ENCODE results near the gene EDN2.

EDN2 gene

DNA sequence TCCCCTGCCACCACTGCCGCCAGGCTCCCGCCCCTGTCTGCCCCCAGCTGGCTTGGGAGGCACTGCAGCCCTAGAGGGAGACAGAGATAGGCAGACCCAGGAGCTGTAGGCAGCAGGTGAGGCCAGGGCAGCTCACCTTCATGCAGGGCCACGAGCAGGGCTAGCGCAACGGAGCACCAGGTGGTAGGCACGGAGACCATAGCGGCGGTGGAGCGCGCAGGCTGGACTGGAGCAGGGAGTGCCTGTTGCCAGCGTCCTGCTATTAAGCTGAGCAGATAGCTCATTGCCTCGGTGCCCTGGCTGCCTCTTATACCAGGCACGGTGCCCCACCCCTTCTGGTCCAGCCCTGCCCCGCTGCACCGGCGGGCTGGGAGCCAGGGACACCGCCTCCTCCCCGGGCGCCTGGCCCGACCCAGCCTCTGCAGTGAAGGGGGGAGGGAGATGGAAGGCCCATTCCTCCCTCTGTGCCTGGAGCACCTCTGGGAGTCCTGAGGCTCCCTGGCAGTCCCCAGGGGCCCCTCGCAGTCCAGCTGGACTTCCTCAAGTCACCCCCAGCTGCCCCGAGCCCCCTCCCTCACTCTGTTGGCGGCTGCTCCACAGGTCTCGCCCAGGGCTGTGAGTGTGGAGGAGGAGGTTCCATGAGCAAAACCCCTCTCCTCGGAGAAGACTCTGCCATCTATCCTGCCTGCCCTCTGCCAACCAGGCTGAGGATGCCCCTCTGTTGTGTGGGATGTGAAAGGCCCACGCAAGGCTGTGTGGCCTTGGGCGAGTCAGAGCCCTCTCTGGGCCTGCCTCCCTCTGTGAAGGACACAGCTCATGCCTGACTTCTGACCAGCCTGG lies at the start of gene EDN2:
Gene EDN2, minus strand, starts transcription at position 282 of the 840 bp plus-strand sequence. Its CDS starts 82 bp downstream, at position 200.
- no peak for DNase-seq

DNA sequence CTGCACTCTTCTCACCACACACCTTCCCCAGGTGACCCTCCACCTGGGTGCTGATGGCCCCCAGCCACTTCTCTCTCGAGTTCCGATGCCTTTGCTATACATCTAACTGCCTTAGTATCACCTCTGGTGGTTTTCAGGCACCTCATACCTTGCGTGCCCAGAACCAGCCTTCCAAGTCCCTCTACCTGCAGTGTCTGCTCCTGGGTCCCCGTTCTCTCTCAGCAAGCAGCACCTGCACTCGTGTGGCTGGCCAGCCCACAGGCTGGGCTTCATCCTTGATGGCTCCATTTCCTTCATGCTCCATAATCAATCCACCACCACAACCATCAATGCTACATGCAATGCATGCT lies 49.2 kb upstream of the EDN2 start:
- DNase-seq: no peak

DNA sequence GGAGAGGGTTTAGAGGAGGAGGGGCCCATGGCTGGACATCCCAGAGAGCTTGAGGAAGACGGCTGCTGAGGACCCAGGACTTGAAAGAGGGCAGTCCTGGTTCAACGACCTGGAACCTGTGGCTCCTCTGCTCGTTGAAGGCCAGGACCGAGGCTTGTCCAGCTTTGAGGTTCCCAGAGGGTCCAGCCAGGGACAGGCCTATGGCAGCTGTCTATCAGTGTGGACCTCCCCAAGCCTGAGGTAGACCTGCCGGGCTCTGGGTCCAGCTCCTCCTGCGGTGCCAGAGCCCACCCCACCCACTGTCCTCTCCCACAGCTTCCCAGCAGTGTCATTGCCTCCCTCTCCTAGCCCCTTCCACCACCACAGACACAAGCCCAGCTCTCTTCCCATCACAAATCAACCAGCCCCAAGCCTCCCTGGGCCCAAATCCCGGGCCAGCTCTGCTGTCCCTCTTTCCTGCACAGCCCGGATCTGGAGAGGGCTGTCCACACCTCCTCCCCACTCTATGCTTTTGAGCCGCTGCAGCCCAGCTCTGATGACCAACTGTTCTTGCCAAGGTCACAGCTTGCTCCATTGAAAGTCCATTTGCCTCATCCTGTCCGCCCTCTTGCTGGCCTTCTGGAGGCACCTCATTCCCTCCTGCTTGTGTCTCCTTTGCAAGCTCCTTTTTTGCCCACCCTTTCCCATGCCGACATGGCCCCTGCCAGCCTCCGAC lies 48.7 kb upstream of the EDN2 start:
- DNase-seq: no peak

DNA sequence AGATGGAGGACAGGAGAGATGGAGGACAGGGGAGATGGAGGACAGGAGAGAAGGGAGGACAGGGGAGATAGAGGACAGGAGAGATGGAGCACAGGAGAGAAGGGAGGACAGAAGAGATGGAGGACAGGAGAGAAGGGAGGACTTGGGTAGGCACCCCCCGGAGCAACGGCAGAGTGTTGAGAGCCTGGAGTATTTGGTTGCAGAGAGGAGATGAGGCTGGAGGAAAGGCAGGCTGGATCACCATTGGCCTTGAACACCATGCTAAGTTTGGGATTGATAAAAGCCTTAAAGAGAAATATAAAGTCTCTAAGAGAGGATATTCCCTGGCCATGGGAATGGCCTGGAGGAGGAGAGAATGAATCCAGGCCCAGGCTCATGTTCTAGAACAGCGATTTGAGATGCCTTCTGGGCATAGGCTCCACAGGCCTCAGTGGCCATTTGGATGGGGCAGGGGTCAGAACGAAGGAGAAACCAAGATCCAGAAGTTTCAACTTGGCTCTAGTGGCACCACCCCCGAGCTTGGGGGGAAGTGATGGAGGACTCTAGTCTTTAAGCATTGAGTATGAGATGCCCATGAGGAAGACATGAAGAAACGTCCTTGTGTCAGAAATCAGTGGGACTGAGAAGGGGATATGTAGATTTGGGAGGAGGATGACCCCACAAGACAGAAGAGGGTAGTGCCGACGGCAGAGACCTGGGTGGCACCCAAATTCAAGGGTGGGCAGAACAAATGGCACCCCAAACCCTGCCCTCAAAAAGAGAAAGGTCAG lies 47.9 kb upstream of the EDN2 start:
- no peak for DNase-seq

DNA sequence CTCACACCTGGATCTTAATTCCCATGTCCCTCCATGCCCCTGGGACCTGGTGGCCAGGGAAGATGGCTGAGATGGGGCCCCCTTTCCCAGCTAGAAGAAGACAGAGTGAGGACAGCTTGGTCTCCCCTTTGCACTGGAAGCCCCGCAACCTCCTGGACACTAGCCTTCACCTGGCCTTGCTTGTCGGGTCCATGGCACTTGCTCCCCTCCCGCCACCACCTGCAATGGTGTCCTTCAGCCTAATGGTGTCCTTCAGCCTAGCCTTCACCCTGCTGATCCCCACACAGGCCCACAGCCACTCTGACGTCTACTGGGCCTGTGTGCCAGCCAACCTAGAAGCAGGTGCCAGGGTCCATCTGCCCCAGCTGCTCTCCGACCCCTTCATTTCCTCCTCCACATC lies 45.9 kb upstream of the EDN2 start:
- no peak for DNase-seq

DNA sequence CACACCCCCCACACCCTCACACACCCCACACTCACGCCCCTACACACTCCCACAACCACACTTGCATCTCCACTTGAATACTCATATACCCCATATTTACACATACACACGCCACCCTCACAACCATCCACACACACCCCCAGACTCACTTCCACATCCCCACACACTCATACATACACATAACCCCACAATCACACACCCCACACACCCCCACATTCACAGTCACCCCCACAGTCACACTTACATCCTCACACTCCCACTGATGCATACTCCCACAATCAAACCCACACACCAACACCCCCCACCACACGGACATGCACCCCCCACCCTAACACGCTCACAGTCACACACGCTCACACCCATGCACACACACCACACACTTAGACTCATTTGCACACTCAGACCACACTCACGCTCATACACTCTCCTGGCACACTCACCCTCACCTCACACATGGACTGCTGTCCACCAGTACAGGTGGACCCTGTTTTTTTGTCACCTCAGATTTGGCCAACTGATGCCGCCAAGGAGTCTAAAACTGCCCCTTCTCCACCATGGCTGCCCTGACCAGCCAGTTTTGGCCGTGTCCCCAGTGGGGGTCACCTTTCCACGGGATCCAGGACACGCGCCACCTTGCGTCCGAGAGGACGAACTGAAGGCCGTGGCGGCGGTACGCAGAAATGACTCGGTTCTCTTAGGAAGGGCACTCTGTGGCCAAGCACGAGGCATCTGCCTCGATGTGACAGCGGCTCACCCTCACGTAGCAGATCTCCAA lies 45.3 kb upstream of the EDN2 start:
- no peak for DNase-seq

DNA sequence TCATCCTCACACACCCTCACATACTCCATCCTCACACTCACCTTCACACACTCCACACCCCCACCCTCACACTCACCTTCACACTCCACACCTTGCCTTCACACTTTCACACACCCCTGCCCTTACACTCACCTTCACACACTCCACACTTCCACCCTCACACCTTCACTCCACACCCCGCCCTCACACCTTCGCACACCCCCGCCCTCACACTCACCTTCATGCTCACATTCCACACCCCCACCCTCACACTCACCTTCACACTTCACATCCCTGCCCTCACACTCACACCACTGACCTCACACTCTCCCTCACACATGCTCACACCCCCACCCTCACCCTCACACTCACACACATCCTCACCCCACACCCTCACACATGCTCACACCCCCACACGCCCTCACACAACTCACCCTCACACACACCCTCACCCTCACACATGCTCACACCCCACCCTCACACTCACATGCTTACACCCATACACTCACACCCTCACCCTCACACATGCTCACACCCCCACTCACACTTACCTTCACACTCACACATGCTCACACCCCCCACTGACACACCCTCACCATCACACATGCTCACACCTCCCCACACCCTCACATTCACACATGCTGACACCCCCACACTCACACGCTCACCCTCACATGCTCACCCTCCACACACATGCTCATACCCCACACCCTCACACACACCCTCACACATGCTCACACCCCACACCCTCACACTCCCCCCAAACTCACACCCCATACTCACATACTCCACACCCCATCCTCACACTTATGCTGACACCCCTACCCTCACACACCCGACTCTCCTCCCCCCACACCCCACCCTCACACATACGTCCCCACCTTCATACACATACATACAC lies 44.5 kb upstream of the EDN2 start:
- no peak for DNase-seq

DNA sequence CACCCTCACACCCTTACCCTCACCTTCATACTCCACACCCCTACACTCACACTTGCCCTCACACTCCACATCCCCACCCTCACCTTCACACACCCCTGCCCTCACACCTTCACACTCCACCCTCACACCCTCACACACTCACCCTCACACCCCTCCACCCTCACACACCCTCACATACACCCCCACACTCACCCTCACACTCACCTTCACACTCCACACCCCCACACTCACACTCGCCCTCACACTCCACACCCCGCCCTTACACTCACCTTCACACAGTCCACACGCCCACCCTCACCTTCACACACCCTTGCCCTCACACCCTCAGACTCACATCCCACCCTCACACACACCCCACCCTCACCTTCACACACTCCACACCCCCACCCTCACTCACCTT lies 43.6 kb upstream of the EDN2 start:
- no peak for DNase-seq

DNA sequence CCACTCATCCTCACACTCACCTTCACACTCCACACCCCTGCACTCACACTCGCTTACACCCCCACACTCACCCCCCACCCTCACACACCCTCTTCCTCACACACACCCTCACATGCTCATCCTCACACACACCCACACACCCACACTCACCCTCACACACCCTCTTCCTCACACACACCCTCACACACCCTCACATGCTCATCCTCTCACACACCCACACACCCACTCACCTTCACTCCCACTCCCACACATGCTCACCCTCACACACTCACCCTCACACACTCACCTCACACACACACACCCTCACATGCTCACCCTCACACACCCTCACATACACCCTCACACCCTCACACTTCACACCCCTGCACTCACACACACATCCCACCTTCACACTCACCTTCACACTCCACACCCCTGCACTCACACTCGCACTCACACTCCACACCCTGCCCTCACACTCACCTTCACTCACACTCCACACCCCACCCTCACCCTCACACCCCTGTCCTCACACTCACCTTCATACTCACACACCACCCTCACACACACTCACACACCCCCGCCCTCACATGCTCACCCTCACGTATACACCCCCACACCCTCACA lies 42.6 kb upstream of the EDN2 start:
- no peak for DNase-seq

DNA sequence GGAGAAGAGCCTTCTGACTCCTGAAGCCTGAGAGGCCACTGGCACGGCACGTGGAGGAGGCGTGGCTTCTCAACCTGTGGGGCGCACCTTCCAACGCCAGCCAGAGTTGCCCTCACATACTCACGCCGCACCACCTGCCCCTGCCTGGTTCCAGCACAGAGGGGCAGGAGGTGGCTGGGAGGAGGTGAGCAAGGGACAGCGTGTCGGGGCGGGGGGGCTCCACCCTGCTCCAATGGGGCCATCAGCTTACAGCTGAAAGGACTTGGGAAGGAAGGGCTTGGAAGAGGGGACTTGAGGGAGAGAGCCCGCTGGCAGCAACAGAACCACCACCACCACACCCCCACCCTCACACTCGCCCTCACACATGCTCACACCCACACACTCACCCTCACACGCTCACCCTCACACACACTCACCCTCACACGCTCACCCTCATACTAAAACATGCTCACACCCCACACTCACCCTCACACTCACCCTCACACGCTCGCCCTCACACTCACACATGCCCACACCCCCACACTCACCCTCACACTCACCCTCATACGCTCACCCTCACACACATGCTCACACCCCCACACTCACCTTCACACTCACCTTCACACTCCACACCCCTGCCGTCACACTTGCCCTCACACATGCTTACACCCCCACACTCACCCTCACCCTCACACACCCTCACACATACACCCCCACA lies 41.6 kb upstream of the EDN2 start:
- DNase-seq: no peak

DNA sequence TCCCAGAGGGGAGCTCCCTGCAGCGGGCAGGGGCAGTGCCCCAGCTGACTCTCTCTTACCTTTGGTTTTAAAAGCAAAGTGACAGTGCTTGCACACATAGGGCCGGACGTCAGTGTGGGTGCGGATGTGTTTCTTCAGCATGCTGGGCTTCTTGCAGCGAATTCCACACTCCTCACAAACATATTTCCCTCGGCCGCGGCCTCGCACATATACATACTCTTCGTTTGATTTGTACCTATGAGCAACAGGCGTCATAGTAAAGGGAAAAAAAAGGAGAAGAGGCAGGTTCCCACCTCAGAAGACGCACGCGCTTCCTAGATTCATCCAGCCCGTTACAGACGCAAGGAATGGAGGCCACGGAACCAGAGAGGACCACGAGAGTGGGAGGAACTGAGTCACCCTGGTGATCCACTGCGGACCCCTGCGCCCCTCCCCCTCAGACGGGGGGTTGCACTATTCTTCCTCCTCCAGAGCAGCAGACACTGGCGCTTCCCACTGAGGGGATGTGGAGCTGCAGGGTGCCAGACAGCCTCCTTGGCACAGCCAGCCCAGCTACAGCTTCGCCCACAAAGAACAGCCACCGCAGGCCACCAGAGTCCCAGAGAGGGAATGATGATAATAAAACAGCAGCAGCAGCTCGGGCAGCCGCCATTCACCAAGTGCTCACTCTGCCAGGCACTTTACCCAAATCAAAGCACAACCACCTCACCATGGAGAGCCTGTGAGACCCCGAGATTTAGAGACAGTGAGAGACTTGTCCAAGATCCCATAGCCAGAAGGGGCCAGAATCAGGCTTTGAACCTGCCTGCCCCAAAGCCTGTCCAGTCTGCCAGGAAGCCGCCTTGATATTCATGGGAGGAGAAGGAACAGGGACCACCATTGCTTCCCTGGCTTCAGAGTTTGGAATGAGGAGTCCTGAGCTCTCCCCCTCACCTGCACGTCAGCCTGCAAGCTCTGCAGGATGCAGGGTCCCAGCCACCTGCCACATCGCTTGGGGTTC lies 40.5 kb upstream of the EDN2 start:
- no peak for DNase-seq

DNA sequence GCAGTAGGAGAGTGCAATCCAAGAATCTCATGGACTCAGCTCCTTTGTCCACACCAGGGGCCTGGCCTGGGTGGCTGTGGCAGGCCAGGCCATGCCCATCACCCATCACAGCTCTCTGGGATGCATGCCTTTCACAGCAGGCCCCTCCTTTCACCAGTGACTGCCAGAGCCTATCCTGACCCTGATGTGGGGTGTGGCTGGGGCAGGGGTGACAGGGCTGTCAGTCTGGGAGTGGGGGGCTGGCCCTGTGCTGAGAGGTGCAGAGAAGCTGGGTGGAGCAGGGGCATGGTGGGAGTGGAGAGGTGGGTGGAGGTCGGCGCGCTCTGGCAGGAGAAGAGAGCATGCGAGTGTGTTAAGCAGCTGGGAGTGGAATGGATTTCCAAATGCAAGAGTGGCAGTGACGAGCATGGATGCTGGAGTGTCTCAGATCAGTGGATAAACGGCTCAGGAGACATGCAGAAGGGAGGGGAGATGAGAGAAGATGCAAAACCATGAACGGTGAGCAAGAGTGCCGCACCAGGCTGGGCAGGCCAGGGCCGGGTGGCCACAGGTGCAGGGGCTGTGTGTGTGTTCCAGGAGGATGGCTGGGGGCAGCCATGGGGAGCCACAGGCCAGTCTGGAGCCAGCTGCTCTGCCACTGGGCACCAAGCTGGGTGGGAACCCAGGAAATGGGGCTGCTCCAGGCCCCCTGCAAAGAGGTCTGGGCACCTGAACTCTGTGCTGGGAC lies 39.6 kb upstream of the EDN2 start:
- DNase-seq: no peak

DNA sequence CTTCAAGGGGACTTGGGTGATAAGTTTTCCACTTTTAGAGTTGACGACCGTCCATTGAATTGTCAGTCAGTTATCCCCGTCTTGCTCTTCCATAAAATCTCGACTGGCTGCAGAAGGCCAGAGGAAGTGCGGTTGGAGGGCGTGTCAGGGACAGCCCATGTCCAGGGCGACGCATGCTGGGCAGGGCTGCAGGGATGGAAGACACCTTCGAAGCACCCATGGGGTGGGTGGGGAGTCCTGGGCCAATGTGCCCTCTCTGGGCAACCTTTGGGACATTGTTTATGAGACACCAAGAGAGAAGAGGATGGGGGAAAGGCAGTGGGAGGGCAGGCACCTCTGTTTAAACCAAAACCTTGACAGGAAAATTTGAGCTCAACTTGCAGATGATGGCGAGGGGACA lies 38.6 kb upstream of the EDN2 start:
- DNase-seq: no peak

DNA sequence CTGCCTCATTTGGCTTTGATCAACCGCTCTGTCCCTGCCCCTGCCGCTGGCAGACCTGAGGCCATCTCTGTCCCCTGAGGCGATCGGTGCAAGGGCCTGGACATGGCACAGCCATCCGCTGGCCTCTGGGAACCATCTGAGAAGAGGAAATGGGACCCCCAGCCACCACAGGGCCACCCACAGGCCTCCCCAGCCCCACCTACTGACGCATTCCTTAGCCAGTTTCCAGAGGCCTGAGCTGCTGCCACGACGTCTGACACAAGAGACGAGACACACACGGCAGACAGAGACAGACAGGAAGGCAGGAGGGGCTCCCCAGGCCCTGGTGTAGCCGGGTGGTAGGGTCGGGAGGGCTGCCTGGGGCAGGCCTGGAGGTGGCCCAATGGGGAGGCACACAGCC lies 37.3 kb upstream of the EDN2 start:
- no peak for DNase-seq

DNA sequence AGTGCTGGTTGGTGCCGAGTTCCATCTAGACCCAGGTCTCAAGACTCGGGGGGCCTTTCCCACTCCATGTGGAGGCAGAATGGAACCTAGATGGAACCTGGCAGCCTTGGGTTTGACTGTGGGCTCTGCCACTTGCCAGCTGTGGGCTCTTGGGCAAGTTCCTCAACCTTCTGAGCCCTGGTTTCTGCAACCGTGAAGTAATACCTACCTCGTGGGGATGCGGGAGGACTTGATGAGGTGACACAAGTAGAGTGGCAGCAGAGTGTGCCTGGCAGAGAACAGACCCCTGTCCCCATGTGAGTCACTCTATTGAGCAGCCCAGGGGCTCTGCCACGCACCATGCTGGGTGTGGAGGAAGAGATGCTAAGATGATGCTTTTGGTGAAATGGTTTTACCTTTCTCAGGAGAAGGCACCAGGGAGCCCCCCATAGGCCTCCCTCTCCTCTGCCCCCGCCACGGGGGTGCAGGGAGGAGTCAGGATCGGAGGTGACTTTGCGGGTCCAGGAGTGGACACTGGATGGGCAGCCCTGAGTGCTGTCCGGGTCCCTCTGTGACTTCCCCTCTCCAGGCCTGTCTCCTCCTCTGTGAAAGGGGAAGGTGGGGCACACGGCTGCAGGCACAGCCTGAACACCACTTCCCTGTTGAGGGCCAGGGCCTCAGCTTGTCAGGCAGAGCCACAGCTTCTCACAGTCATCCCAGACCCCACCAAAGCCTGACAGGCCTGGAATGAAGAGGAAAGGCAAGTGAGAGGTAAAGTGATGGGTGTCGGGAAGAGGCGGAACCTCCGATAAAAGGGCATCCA lies 36.7 kb upstream of the EDN2 start:
- DNase-seq: no peak

DNA sequence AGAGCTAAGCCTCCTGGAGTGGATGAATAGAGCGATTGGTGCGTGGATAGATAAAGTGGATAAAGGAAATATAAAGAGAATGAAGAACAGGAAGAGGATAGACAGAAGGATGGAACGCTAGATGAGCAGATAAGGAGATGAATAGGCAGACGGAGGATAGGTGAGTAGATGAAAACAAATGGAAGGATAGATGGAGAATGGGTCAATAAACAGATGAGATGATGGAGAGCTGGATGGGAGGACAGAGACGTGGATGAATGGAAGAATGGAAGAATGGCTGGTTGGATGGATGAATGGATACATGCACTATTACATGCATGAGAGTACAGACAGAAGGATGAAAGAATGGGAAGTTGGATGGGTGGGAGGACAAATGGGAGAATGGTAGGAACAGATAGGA lies 35.2 kb upstream of the EDN2 start:
- no peak for DNase-seq

DNA sequence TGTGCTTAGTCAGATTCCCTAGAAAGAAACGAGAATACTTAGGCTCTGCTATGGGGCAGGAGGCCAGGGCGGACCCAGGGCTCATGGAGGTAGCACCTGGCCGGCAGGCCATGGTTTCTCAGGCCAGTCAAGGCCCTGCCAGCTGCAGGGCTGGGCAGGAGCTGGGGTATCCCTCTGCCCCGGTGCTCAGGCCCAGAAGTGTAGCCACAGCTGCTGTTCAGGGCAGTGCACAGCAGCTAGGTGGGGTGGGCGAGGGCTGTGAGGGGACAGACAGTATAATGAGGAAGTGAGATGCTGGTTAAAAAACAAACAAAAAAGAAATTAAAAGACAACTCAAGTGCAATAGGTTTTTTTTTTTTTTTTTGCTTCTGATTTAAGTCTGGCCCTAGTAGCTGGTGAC lies 34.0 kb upstream of the EDN2 start:
- DNase-seq: no peak

DNA sequence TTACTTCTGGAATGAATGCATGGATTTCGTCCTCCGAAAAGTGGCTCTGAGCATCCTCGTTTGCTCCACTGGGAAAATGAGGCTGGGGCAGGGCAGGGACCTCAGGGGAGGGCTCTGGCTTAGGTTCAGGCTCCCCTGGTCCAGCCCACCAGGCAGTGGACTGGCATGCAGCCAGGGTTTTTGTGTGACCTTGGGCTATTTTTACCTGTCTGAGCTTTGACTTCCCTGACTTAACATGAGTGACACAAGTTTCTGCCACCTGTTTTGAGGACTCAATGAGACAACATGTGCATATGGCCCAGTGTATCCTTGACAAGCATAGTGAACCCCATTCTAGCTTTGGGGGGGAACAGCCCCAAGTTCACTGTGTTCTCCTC lies 32.6 kb upstream of the EDN2 start:
- no peak for DNase-seq

All from amniotic stem cell (primary cell).